GM23338 (cell line): ENCODE data around the gene ZNF496. TPM values are rescaled to one million over a fixed set of nuclear protein-coding genes. Genes with fewer than 3 reads are reported as not detected.
"Not testable (repeated sequence)": the region's sequence is repeated elsewhere in the genome, so short reads cannot be mapped to it uniquely, and the experiment has no call there.

Source experiments
- ATAC-seq: fragments of 200-7000 bp; cut with Tn5 transposase; 3 replicates; pipeline ENCODE4 v1.9.1; 2020
- DNase-seq: peaks from one replicate; pipeline ENCODE4 v3.0.0-alpha.2; 2015; ENCODE audit warnings: low spot score
- H2AFZ ChIP-seq: fragments of 200-600 bp; sonication (generic); 2 replicates; pipeline ENCODE4 v1.8.0; 2016; ENCODE audit warnings: antibody characterized with exemption, mild to moderate bottlenecking, moderate library complexity
- H3F3A ChIP-seq: fragments of 200-600 bp; sonication (generic); replicated peaks from 2 replicates; pipeline ENCODE4 v1.8.0; 2017; ENCODE audit warnings: antibody characterized with exemption, mixed run types, low read depth
- H3K27ac ChIP-seq: fragments of 200-600 bp; sonication (generic); 2 replicates; pipeline ENCODE4 v1.6.1; 2016; ENCODE audit warnings: low read depth
- H3K27me3 ChIP-seq: fragments of 200-600 bp; sonication (generic); 2 replicates; pipeline ENCODE4 v1.8.0; 2016; ENCODE audit warnings: mild to moderate bottlenecking, mixed run types, moderate library complexity; ENCODE audit not compliant: insufficient read depth
- H3K36me3 ChIP-seq: fragments of 200-600 bp; sonication (generic); 2 replicates; pipeline ENCODE4 v1.8.0; 2016; ENCODE audit warnings: mild to moderate bottlenecking; ENCODE audit not compliant: insufficient read depth
- H3K4me1 ChIP-seq: fragments of 200-600 bp; sonication (generic); 2 replicates; pipeline ENCODE4 v1.8.0; 2016; ENCODE audit warnings: mild to moderate bottlenecking, moderate library complexity; ENCODE audit not compliant: insufficient read depth
- H3K4me2 ChIP-seq: fragments of 200-600 bp; sonication (generic); 2 replicates; pipeline ENCODE4 v1.7.1; 2017; ENCODE audit warnings: mixed run types
- H3K4me3 ChIP-seq: fragments of 200-600 bp; sonication (generic); 2 replicates; pipeline ENCODE4 v1.6.1; 2016; ENCODE audit warnings: mixed run types
- H3K79me2 ChIP-seq: fragments of 200-600 bp; sonication (generic); replicated peaks from 2 replicates; pipeline ENCODE4 v1.8.0; 2017; ENCODE audit warnings: mild to moderate bottlenecking; ENCODE audit not compliant: insufficient read depth
- H3K9me2 ChIP-seq: fragments of 200-600 bp; sonication (generic); 2 replicates; pipeline ENCODE4 v1.8.0; 2017; ENCODE audit not compliant: insufficient read depth
- H4K20me1 ChIP-seq: fragments of 200-600 bp; sonication (generic); replicated peaks from 2 replicates; pipeline ENCODE4 v1.8.0; 2017; ENCODE audit warnings: mild to moderate bottlenecking; ENCODE audit not compliant: insufficient read depth
- H3K27ac Mint-ChIP-seq: 2 replicates; pipeline ENCODE4 v1.8.0; 2020; ENCODE audit warnings: inconsistent platforms, mild to moderate bottlenecking, moderate library complexity, mixed read lengths
- H3K27me3 Mint-ChIP-seq: 3 replicates; pipeline ENCODE4 v1.8.0; 2022; ENCODE audit warnings: low read depth, mild to moderate bottlenecking, moderate library complexity, mixed read lengths, inconsistent platforms; ENCODE audit not compliant: insufficient read depth, poor library complexity
- H3K36me3 Mint-ChIP-seq: 3 replicates; pipeline ENCODE4 v1.8.0; 2021; ENCODE audit warnings: low read depth, mild to moderate bottlenecking, inconsistent platforms, moderate library complexity, mixed read lengths
- H3K4me1 Mint-ChIP-seq: 3 replicates; pipeline ENCODE4 v1.8.0; 2020; ENCODE audit warnings: mild to moderate bottlenecking, inconsistent platforms, mixed read lengths
- H3K4me3 Mint-ChIP-seq: 3 replicates; pipeline ENCODE4 v1.8.0; 2021; ENCODE audit warnings: moderate library complexity, mild to moderate bottlenecking, inconsistent platforms, mixed read lengths
- H3K9me3 Mint-ChIP-seq: 3 replicates; pipeline ENCODE4 v1.8.0; 2020; ENCODE audit warnings: moderate library complexity, mild to moderate bottlenecking, inconsistent platforms, mixed read lengths
- CREB1 ChIP-seq: fragments of 250-450 bp; sonication (Bioruptor Pico); IDR thresholded peaks from 2 replicates; pipeline ENCODE4 v1.5.0; 2020; ENCODE audit warnings: low read depth, mild to moderate bottlenecking, moderate library complexity
- CTCF ChIP-seq, 2 experiments: fragments of 200-600 bp in 1 of 2; sonication (generic) in 1 of 2; conservative IDR thresholded peaks; 2 replicates each; pipeline versions ENCODE4 v1.5.1 to v1.6.1; 2016 to 2017; ENCODE audit warnings: antibody characterized with exemption in 2 of 2, low read depth in 2 of 2, mild to moderate bottlenecking in 2 of 2, moderate library complexity in 1 of 2
- ETS1 ChIP-seq: IDR thresholded peaks from 2 replicates; pipeline ENCODE4 v1.6.1; 2016; ENCODE audit warnings: antibody characterized with exemption
- EZH2 ChIP-seq: fragments of 200-600 bp; sonication (generic); IDR thresholded peaks from one replicate; pipeline ENCODE4 v1.8.0; 2017; ENCODE audit warnings: antibody characterized with exemption, mild to moderate bottlenecking, low read depth; ENCODE audit not compliant: unreplicated experiment
- NANOG ChIP-seq: IDR thresholded peaks from 2 replicates; pipeline ENCODE4 v1.6.1; 2016; ENCODE audit warnings: antibody characterized with exemption, borderline replicate concordance
- REST ChIP-seq: IDR thresholded peaks from one replicate; pipeline ENCODE4 v1.6.1; 2018; ENCODE audit warnings: antibody characterized with exemption; ENCODE audit not compliant: unreplicated experiment
- polyA plus RNA-seq: library from polyadenylated mRNA; unstranded; fragments of >200 nt; fragmentation: Nextera tagmentation; extraction: Ambion mirVana; gene quantifications from 2 replicates; pipeline ENCODE4 v1.2.1, GENCODE V29; 2016
- total RNA-seq: library from RNA; depleted of rRNA; stranded (reverse); fragments of >200 nt; shearing (Covaris generic); gene quantifications from 2 replicates; pipeline ENCODE4 v1.2.3, GENCODE V29; 2014

ZNF496 gene
- total and polyA plus RNA-seq, 2 experiments from 2014 or later = 22.0 to 127 TPM

- TF ChIP-seq REST = no peak
- no peak for TF ChIP-seq CREB1
- no peak for TF ChIP-seq EZH2
- TF ChIP-seq CTCF (conservative IDR thresholded peaks at IDR 0.05; ENCODE audit: low read depth in 2 of 2) = no peak
- TF ChIP-seq NANOG = no peak
- no peak for TF ChIP-seq ETS1
Measured at GRCh38 chr1:247378334-247379073, 46.8 kb upstream of the ZNF496 start (continued).

GRCh38 chr1:247377656-247378055 is 46.0 kb upstream of the ZNF496 start:
- Mint-ChIP-seq H3K27me3 (peaks cover 17% of the 10 kb centered on the region), H3K4me3 (peak overlapping the region; percentile 74), H3K27ac (peak overlapping the region; percentile 98), H3K4me1 (peaks cover 47% of the 10 kb centered on the region), H3K9me3 (peaks cover 30% of the 10 kb centered on the region), H3K36me3 (peaks cover 25% of the 10 kb centered on the region)
- Histone ChIP-seq H3K4me3 (peak overlapping the region; percentile 43), H3K4me2 (peak overlapping the region; percentile 60), H3K4me1 (peaks cover 38% of the 10 kb centered on the region), H3F3A (peaks cover 23% of the 10 kb centered on the region), H3K27ac (peak overlapping the region; percentile 93)
- DNase-seq, H3K9me2 ChIP-seq, H3K36me3 ChIP-seq, H3K27me3 ChIP-seq, H4K20me1 ChIP-seq, H3K79me2 ChIP-seq, ATAC-seq, H2AFZ ChIP-seq: not testable (repeated sequence)
